ENCODE data around the gene CDCA4.
A peak's percentile ranks its signal among the peaks of the same experiment; 100 is the strongest.

CDCA4 gene

GRCh38 chr14:104975481-104976197, 45.2 kb downstream of the CDCA4 start:
- TF ChIP-seq CTCF (IDR thresholded peaks at IDR 0.05; ENCODE audit: insufficient read depth, low read length, poor library complexity, severe bottlenecking), result peak; percentile 43
- DNase-seq (ENCODE audit: extremely low read depth, insufficient read length), result no peak
- H3K4me3 ChIP-seq (replicated peaks; ENCODE audit: low read depth, low read length), result no peak overlapping the region
- peaks cover 1% of the 10 kb centered on the region; the same call in 1 of the 2 replicates for H3K27me3 ChIP-seq (replicated peaks; ENCODE audit: control insufficient read depth, insufficient read depth, low read length)
- H3K36me3 ChIP-seq (ENCODE audit: control insufficient read depth, insufficient read depth, low read length), result no peaks in the 10 kb centered on the region

GRCh38 chr14:104974665-104975390, 46.1 kb downstream of the CDCA4 start:
- H3K36me3 ChIP-seq (ENCODE audit: control insufficient read depth, insufficient read depth, low read length), result no peaks in the 10 kb centered on the region
- peaks cover 1% of the 10 kb centered on the region; the same call in 1 of the 2 replicates for H3K27me3 ChIP-seq (replicated peaks; ENCODE audit: control insufficient read depth, insufficient read depth, low read length)
- H3K4me3 ChIP-seq (replicated peaks; ENCODE audit: low read depth, low read length), result no peak overlapping the region
- no peak for DNase-seq (ENCODE audit: extremely low read depth, insufficient read length)
- TF ChIP-seq CTCF (IDR thresholded peaks at IDR 0.05; ENCODE audit: insufficient read depth, low read length, poor library complexity, severe bottlenecking), result no peak

GRCh38 chr14:104974146-104974541, 46.7 kb downstream of the CDCA4 start:
- DNase-seq (ENCODE audit: extremely low read depth, insufficient read length), result no peak
- TF ChIP-seq CTCF (IDR thresholded peaks at IDR 0.05; ENCODE audit: insufficient read depth, low read length, poor library complexity, severe bottlenecking), result no peak

GRCh38 chr14:104973385-104974145, 47.3 kb downstream of the CDCA4 start:
- no peak for TF ChIP-seq CTCF (IDR thresholded peaks at IDR 0.05; ENCODE audit: insufficient read depth, low read length, poor library complexity, severe bottlenecking)
- no peaks in the 10 kb centered on the region; the same call in 1 of the 2 replicates for H3K27me3 ChIP-seq (replicated peaks; ENCODE audit: control insufficient read depth, insufficient read depth, low read length)
- H3K36me3 ChIP-seq (ENCODE audit: control insufficient read depth, insufficient read depth, low read length), result no peaks in the 10 kb centered on the region
- H3K4me3 ChIP-seq (replicated peaks; ENCODE audit: low read depth, low read length), result no peak overlapping the region
- DNase-seq (ENCODE audit: extremely low read depth, insufficient read length), result no peak

More at GRCh38 chr14:104974146-104974541, 46.7 kb downstream of the CDCA4 start:
- Histone ChIP-seq H3K36me3 (ENCODE audit: control insufficient read depth, insufficient read depth, low read length) (no peaks in the 10 kb centered on the region), H3K4me3 (replicated peaks; ENCODE audit: low read depth, low read length) (no peak overlapping the region), H3K27me3 (replicated peaks; ENCODE audit: control insufficient read depth, insufficient read depth, low read length) (peaks cover 1% of the 10 kb centered on the region; the same call in 1 of the 2 replicates)

GRCh38 chr14:104973135-104973384, 47.8 kb downstream of the CDCA4 start:
- no peak overlapping the region for H3K4me3 ChIP-seq (replicated peaks; ENCODE audit: low read depth, low read length)
- no peaks in the 10 kb centered on the region for H3K36me3 ChIP-seq (ENCODE audit: control insufficient read depth, insufficient read depth, low read length)
- H3K27me3 ChIP-seq (replicated peaks; ENCODE audit: control insufficient read depth, insufficient read depth, low read length), result no peaks in the 10 kb centered on the region; the same call in 1 of the 2 replicates
- TF ChIP-seq CTCF (IDR thresholded peaks at IDR 0.05; ENCODE audit: insufficient read depth, low read length, poor library complexity, severe bottlenecking), result no peak
- no peak for DNase-seq (ENCODE audit: extremely low read depth, insufficient read length)

Data from GM06990 (cell line).